ENCODE measurements around the gene DDX39B.

The DDX39B gene

DNA sequence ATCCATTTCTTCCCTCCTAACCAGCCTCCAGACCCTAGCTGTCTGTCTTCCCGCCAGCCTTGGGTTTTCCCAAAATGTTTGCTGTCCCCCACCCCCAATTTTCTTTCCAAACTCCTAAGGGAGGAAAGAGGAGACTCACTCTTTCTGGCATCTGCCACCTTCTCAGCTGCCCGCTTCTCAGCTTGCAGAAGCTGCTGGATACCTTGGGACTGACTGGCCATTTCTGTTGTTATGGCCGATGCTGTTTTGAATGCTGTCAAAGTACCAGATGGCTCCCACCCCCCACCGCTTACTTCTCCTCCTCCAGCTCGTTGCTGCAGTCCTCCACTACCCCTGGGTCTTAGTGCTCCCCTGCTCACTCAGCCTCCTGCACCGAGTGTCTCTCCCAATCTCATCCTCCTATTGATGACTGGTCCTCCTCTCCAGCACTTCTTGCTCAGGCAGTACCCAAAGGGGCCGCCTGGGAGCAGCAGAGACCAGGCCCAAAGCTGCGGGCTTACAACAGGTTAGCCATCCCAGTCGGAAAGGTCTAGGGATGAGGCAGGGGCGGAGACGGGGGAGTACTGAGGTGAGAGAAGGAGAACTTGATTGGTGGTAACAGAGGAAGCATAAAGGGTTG, 4.6 kb upstream of the DDX39B start, which contains the start of gene ATP6V1G2:
ATP6V1G2 (minus strand) TSS at position 270 of the 619 bp plus-strand sequence; CDS start at position 221, 49 bp downstream.
- no peak; the same call in none of the 2 replicates for TF ChIP-seq MYC (IDR thresholded peaks at IDR 0.05; ENCODE audit: low read depth, low read length)
- TF ChIP-seq, protein P1, sequence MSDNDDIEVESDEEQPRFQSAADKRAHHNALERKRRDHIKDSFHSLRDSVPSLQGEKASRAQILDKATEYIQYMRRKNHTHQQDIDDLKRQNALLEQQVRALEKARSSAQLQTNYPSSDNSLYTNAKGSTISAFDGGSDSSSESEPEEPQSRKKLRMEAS (IDR thresholded peaks at IDR 0.05; ENCODE audit: low read depth, low read length): no peak; the same call in 1 of the 2 replicates
- TF ChIP-seq, protein P2, sequence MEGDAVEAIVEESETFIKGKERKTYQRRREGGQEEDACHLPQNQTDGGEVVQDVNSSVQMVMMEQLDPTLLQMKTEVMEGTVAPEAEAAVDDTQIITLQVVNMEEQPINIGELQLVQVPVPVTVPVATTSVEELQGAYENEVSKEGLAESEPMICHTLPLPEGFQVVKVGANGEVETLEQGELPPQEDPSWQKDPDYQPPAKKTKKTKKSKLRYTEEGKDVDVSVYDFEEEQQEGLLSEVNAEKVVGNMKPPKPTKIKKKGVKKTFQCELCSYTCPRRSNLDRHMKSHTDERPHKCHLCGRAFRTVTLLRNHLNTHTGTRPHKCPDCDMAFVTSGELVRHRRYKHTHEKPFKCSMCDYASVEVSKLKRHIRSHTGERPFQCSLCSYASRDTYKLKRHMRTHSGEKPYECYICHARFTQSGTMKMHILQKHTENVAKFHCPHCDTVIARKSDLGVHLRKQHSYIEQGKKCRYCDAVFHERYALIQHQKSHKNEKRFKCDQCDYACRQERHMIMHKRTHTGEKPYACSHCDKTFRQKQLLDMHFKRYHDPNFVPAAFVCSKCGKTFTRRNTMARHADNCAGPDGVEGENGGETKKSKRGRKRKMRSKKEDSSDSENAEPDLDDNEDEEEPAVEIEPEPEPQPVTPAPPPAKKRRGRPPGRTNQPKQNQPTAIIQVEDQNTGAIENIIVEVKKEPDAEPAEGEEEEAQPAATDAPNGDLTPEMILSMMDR (IDR thresholded peaks at IDR 0.05; ENCODE audit: low read depth, low read length): peak; percentile 98
- TF ChIP-seq POLR2A (IDR thresholded peaks at IDR 0.05; ENCODE audit: extremely low read depth, insufficient read length): no peak
- DNase-seq (ENCODE audit: low read depth): peak; percentile 94
- peak within 1 kb of the TSS; percentile 56 for H3K4me3 ChIP-seq (ENCODE audit: low read depth, low read length)

DNA sequence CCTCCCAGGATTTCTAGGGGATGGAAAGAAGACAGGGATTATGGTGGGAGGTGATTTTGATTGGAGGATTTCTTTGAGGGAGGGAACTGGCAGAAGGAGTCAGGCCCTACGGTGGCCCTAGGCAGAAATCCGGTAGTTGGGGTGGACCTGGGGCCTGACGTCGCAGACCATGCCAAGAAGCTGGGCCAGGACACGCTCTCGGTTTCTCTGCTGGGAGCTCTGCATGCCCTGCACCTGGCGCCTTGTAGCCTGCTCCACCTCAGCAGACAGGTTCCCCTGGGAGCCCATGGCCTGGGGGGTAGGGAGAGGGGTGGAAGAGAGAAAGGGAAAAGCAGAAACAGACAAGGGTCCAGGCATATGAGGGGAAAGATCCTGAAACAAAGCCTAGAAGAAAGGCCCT, 3.5 kb upstream of the DDX39B start:
- no peak for DNase-seq (ENCODE audit: low read depth)
- TF ChIP-seq, protein P1 (IDR thresholded peaks at IDR 0.05; ENCODE audit: low read depth, low read length): no peak
- TF ChIP-seq, protein P2 (IDR thresholded peaks at IDR 0.05; ENCODE audit: low read depth, low read length): no peak
- TF ChIP-seq POLR2A (IDR thresholded peaks at IDR 0.05; ENCODE audit: extremely low read depth, insufficient read length): no peak
- TF ChIP-seq MYC (IDR thresholded peaks at IDR 0.05; ENCODE audit: low read depth, low read length): no peak
- H3K4me3 ChIP-seq (ENCODE audit: low read depth, low read length): no peak overlapping the region

DNA sequence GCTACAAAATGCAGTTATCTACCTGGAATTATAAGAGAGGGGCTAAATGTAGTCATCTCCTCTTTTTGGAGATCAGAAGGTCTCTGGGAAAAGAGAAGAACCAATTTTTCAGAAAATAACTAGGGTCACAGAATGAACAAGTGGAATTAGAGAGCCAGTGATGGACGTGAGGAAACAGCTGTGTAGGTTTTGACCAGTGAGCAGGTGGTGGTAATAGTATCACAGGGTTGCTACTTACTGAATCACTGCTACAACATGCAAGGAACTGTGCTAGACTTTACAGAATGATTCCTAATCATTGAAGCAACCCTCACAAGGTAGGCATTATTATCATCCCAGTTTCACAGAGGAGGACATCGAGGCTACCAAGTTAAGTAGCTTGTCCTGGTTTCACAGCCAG, 2.9 kb upstream of the DDX39B start:
- no peak overlapping the region for H3K4me3 ChIP-seq (ENCODE audit: low read depth, low read length)
- TF ChIP-seq MYC (IDR thresholded peaks at IDR 0.05; ENCODE audit: low read depth, low read length) (no peak), POLR2A (IDR thresholded peaks at IDR 0.05; ENCODE audit: extremely low read depth, insufficient read length) (no peak)
- TF ChIP-seq, protein P2 (IDR thresholded peaks at IDR 0.05; ENCODE audit: low read depth, low read length): no peak
- TF ChIP-seq, protein P1 (IDR thresholded peaks at IDR 0.05; ENCODE audit: low read depth, low read length): no peak
- DNase-seq (ENCODE audit: low read depth): no peak

DNA sequence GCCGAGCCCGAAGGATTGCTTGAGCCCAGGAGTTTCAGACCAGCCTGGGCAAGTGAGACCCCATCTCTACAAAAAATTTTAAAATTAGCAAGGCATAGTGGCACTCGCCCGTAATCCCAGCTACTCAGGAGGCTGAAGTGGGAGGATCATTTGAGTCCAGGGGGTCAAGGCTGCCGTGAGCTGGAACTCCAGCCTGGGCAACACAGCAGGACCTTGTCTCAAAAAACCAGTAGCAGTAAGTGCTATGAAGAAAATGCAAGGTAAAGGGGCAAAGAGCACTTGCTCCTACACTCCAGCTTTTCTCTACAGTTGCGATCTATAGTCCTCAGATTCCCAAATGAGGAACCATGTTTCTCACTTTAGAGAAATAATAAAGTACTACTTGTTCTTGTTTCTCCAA, 1.8 kb upstream of the DDX39B start:
- TF ChIP-seq POLR2A (IDR thresholded peaks at IDR 0.05; ENCODE audit: extremely low read depth, insufficient read length) (no peak), MYC (IDR thresholded peaks at IDR 0.05; ENCODE audit: low read depth, low read length) (no peak)
- TF ChIP-seq, protein P2 (IDR thresholded peaks at IDR 0.05; ENCODE audit: low read depth, low read length): no peak
- TF ChIP-seq, protein P1 (IDR thresholded peaks at IDR 0.05; ENCODE audit: low read depth, low read length): no peak
- peak overlapping the region; percentile 92 for H3K4me3 ChIP-seq (ENCODE audit: low read depth, low read length)
- no peak for DNase-seq (ENCODE audit: low read depth)

DNA sequence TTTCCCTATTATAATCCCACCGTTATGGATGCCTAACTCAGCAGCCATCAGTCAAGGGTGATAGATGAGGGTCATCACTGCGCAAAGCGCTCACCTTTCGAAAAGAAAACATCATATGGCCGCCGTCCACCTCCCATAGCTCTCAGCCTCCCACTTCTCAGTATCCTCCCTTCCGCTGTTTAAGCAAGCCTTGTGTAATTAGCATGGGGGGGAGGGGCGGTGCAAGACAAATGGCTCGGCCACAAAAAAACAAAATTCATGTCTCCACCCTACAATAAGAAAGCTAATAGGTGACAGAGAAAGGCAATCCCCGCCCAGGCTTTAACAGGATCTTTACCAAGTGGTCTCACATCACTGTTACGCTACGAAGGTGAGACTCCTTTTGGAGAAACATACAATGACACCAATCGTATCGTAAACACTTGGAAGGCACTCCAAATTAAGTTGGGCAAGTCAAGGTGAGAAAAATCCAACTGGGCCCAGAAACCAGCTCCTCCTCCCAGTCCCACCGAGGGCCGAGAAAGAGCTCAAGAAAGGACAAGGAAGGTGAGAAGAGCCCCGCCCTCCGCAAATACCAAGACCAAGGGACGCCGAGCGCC, 645 bp downstream of the DDX39B start:
- DNase-seq (ENCODE audit: low read depth): peak; percentile 89
- H3K4me3 ChIP-seq (ENCODE audit: low read depth, low read length): peak overlapping the region; percentile 92
- TF ChIP-seq POLR2A (IDR thresholded peaks at IDR 0.05; ENCODE audit: extremely low read depth, insufficient read length): no peak
- TF ChIP-seq, protein P2 (IDR thresholded peaks at IDR 0.05; ENCODE audit: low read depth, low read length): no peak
- TF ChIP-seq, protein P1 (IDR thresholded peaks at IDR 0.05; ENCODE audit: low read depth, low read length): no peak
- TF ChIP-seq MYC (IDR thresholded peaks at IDR 0.05; ENCODE audit: low read depth, low read length): no peak

All from NB4 (cell line).